WI38 (cell line): ENCODE results near the gene PSMB3.

Source experiments
- H3K4me3 ChIP-seq: 2 replicates; pipeline ENCODE4 v1.5.1; 2011; ENCODE audit warnings: low read depth, mild to moderate bottlenecking, control low read depth, low read length
- CTCF ChIP-seq: IDR thresholded peaks from 2 replicates; pipeline ENCODE4 v1.5.1; 2012; ENCODE audit warnings: low read depth, mild to moderate bottlenecking, control low read depth, low read length

Gene PSMB3

GRCh38 chr17:38706505-38707216, 45.9 kb upstream of the PSMB3 start:
- no peak for TF ChIP-seq CTCF
- peak overlapping the region; percentile 69 for H3K4me3 ChIP-seq

GRCh38 chr17:38707678-38708351, 44.7 kb upstream of the PSMB3 start:
- no peak overlapping the region for H3K4me3 ChIP-seq
- TF ChIP-seq CTCF: no peak

- TF ChIP-seq CTCF: no peak
- H3K4me3 ChIP-seq: no peak overlapping the region
Observed at GRCh38 chr17:38709104-38709820, 43.3 kb upstream of the PSMB3 start.

GRCh38 chr17:38709864-38710603, 42.5 kb upstream of the PSMB3 start:
- no peak overlapping the region for H3K4me3 ChIP-seq
- no peak for TF ChIP-seq CTCF

GRCh38 chr17:38710604-38710962, 42.0 kb upstream of the PSMB3 start:
- no peak for TF ChIP-seq CTCF
- no peak overlapping the region for H3K4me3 ChIP-seq

GRCh38 chr17:38710985-38711384, 41.6 kb upstream of the PSMB3 start:
- TF ChIP-seq CTCF: no peak

More at GRCh38 chr17:38710985-38711384, 41.6 kb upstream of the PSMB3 start:
- no peak overlapping the region for H3K4me3 ChIP-seq
